GM12878 (cell line): Measurements from ENCODE around the gene LMNTD2. TPM values are rescaled to one million over a fixed set of nuclear protein-coding genes. Genes with fewer than 3 reads are reported as not detected.

Source experiments
- ATAC-seq: fragments of 200-7000 bp; cut with Tn5 transposase; 3 replicates; pipeline ENCODE4 v1.9.1; 2020; ENCODE audit warnings: mild to moderate bottlenecking, moderate library complexity
- BruUV-seq: library from RNA; stranded (reverse); fragments of 400-500 nt; replicated peaks from 2 replicates; lab custom pipeline; 2021; lab: Mats Ljungman, UMichigan
- CTCF ChIA-PET: fragments of 300-600 bp; sonication (Branson Sonifier 250); formaldehyde crosslinking; extraction: SDS; loops from one replicate; lab custom pipeline; 2021; ENCODE audit warnings: inconsistent platforms; lab: Yijun Ruan, JAX
- POLR2A ChIA-PET: fragments of 350-600 bp; formaldehyde crosslinking; extraction: SDS; loops from one replicate; lab custom pipeline; 2021; ENCODE audit warnings: inconsistent platforms; lab: Charles Lee
- RAD21 ChIA-PET: fragments of 300-600 bp; sonication (Branson Sonifier 250); formaldehyde crosslinking; loops from one replicate; lab custom pipeline; 2023; ENCODE audit warnings: antibody characterized with exemption; ENCODE audit not compliant: unreplicated experiment; lab: Charles Lee
- SMC1A ChIA-PET: fragments of 300-600 bp; sonication (Branson Sonifier 250); formaldehyde crosslinking; loops from one replicate; lab custom pipeline; 2023; ENCODE audit not compliant: unreplicated experiment, uncharacterized antibody; lab: Charles Lee
- DNase-seq: peaks from one replicate; pipeline ENCODE4 v3.0.0-alpha.2; 2011; ENCODE audit warnings: low read depth, low spot score
- FAIRE-seq: peaks from 3 replicates; lab custom pipeline; 2011; peaks lifted over from hg19 to GRCh38; lab: Jason Lieb, UNC
- H2AFZ ChIP-seq: 2 replicates; pipeline ENCODE4 v1.6.0; 2011; ENCODE audit warnings: low read depth, low read length, control low read depth; ENCODE audit not compliant: control insufficient read depth
- H3K27ac ChIP-seq: 2 replicates; pipeline ENCODE4 v1.5.1; 2011; ENCODE audit warnings: control low read depth; ENCODE audit not compliant: control insufficient read depth, insufficient read depth
- H3K27me3 ChIP-seq, 2 experiments: replicated peaks in 1 of 2; 2 replicates each; pipeline versions ENCODE4 v1.6.0 to v1.6.1; 2011; ENCODE audit warnings: low read length in 1 of 2; ENCODE audit not compliant: control insufficient read depth in 2 of 2, insufficient read depth in 2 of 2
- H3K36me3 ChIP-seq, 2 experiments: 2 replicates each; pipeline ENCODE4 v1.5.1; 2011; ENCODE audit warnings: low read length in 1 of 2; ENCODE audit not compliant: control insufficient read depth in 2 of 2, insufficient read depth in 2 of 2
- H3K4me1 ChIP-seq: 2 replicates; pipeline ENCODE4 v1.6.1; 2011; ENCODE audit warnings: mild to moderate bottlenecking, low read length, moderate library complexity, mixed read lengths; ENCODE audit not compliant: control insufficient read depth, insufficient read depth
- H3K4me2 ChIP-seq: 2 replicates; pipeline ENCODE4 v1.6.0; 2011; ENCODE audit warnings: control low read depth; ENCODE audit not compliant: control insufficient read depth, insufficient read depth
- H3K4me3 ChIP-seq: fragments of 200-600 bp; sonication (generic); 2 replicates; pipeline ENCODE4 v1.5.1; 2016
- H3K79me2 ChIP-seq: 2 replicates; pipeline ENCODE4 v1.6.0; 2011; ENCODE audit warnings: low read length; ENCODE audit not compliant: control insufficient read depth, insufficient read depth
- H3K9ac ChIP-seq: 2 replicates; pipeline ENCODE4 v1.8.0; 2011; ENCODE audit warnings: low read length, control low read depth, mixed read lengths; ENCODE audit not compliant: control insufficient read depth, insufficient read depth
- H3K9me3 ChIP-seq: replicated peaks from 3 replicates; pipeline ENCODE4 v1.5.1; 2011; ENCODE audit warnings: mild to moderate bottlenecking, low read length; ENCODE audit not compliant: control insufficient read depth, insufficient read depth
- H4K20me1 ChIP-seq: 2 replicates; pipeline ENCODE4 v1.6.0; 2011; ENCODE audit not compliant: control insufficient read depth, insufficient read depth
- ATF7 ChIP-seq: fragments of 450-650 bp; IDR thresholded peaks from 2 replicates; pipeline ENCODE4 v1.6.1; 2016; ENCODE audit warnings: low read depth, mild to moderate bottlenecking
- CREM ChIP-seq: IDR thresholded peaks from 2 replicates; pipeline ENCODE4 v1.6.1; 2014; ENCODE audit warnings: antibody characterized with exemption, low read depth
- EP300 ChIP-seq, 2 experiments: fragments of 150-350 bp in 1 of 2; IDR thresholded peaks; 2 replicates each; pipeline ENCODE4 v1.6.1; 2011 to 2012; ENCODE audit warnings: low read depth in 2 of 2, low read length in 2 of 2, borderline replicate concordance in 1 of 2, improper control_type of control experiment in 1 of 2, inconsistent platforms in 1 of 2; ENCODE audit not compliant: control insufficient read depth in 1 of 2
- EZH2 ChIP-seq: IDR thresholded peaks from 2 replicates; pipeline ENCODE4 v1.6.1; 2012; ENCODE audit warnings: low read depth, mild to moderate bottlenecking, control low read depth, inconsistent platforms, low read length, borderline replicate concordance; ENCODE audit not compliant: control insufficient read depth
- FOS ChIP-seq: IDR thresholded peaks from 3 replicates; pipeline ENCODE4 v1.6.1; 2011; ENCODE audit warnings: borderline replicate concordance; ENCODE audit not compliant: insufficient read length; ENCODE audit errors: extremely low read depth
- FOXK2 ChIP-seq: fragments of 450-650 bp; IDR thresholded peaks from 2 replicates; pipeline ENCODE4 v1.6.1; 2017; ENCODE audit warnings: mild to moderate bottlenecking, moderate library complexity
- MYB ChIP-seq: fragments of 150-350 bp; IDR thresholded peaks from 2 replicates; pipeline ENCODE4 v1.6.1; 2014; ENCODE audit warnings: mild to moderate bottlenecking, low read depth, low read length, borderline replicate concordance
- POLR2AphosphoS5 ChIP-seq: IDR thresholded peaks from 2 replicates; pipeline ENCODE4 v1.6.1; 2011; ENCODE audit warnings: mild to moderate bottlenecking, low read length, inconsistent platforms
- RAD21 ChIP-seq: IDR thresholded peaks from 2 replicates; pipeline ENCODE4 v1.6.1; 2011; ENCODE audit warnings: mild to moderate bottlenecking, low read depth, low read length, moderate library complexity; ENCODE audit not compliant: insufficient read depth
- SMAD5 ChIP-seq: IDR thresholded peaks from 2 replicates; pipeline ENCODE4 v1.6.1; 2016; ENCODE audit warnings: antibody characterized with exemption, low read depth
- SMARCA5 ChIP-seq: fragments of 450-650 bp; IDR thresholded peaks from 2 replicates; pipeline ENCODE4 v1.6.1; 2017; ENCODE audit warnings: mild to moderate bottlenecking
- STAT3 ChIP-seq: IDR thresholded peaks from 2 replicates; pipeline ENCODE4 v1.6.1; 2011; ENCODE audit warnings: low read depth, low read length, improper control_type of control experiment
- SUZ12 ChIP-seq: fragments of 200-600 bp; sonication (generic); IDR thresholded peaks from one replicate; pipeline ENCODE4 v1.6.1; 2018; ENCODE audit warnings: antibody characterized with exemption, mild to moderate bottlenecking; ENCODE audit not compliant: unreplicated experiment
- WRNIP1 ChIP-seq: IDR thresholded peaks from 2 replicates; pipeline ENCODE4 v1.6.1; 2011; ENCODE audit warnings: low read depth, low read length, improper control_type of control experiment, borderline replicate concordance
- ZZZ3 ChIP-seq: IDR thresholded peaks from 2 replicates; pipeline ENCODE4 v1.6.1; 2011; ENCODE audit warnings: low read depth; ENCODE audit not compliant: control insufficient read depth, insufficient read length
- WGBS: methylation state at CpG from one replicate; pipeline ENCODE4 v1.1.6; 2016; ENCODE audit warnings: low lambda C conversion rate; ENCODE audit not compliant: insufficient replicate concordance, insufficient coverage; ENCODE audit errors: missing lambda C conversion rate; 5-methylcytosine and 5-hydroxymethylcytosine counted together
- in situ Hi-C: fragments of 300-500 bp; cut with MboI; formaldehyde crosslinking; loops from 9 replicates; pipeline ENCODE4 v1.14.3; 2018; ENCODE audit warnings: mixed read lengths
- intact Hi-C: fragments of 100-400 bp; cut with micrococcal nuclease; formaldehyde crosslinking; loops from one replicate; pipeline ENCODE4 v1.14.2; 2022; ENCODE audit not compliant: unreplicated experiment
- polyA plus RNA-seq, 11 experiments: library from polyadenylated mRNA; depleted of rRNA in 4 of 11; unstranded in 6 of 11; stranded (reverse) in 5 of 11; fragments of >200 nt; fragmentation: Nextera tagmentation in 4 of 11; fragmentation: Illumina TruSeq in 1 of 11; extraction: Ambion mirVana in 4 of 11; extraction: Trizol in 1 of 11; gene quantifications; 1 replicate in 1 of 11; 2 replicates in 10 of 11; pipeline versions ENCODE4 v1.2.1 to v1.2.3, GENCODE V29; 2011 to 2016; ENCODE audit warnings: inconsistent platforms in 2 of 11, missing spikeins in 2 of 11, low read depth in 1 of 11
- total RNA-seq, 4 experiments: library from RNA; depleted of rRNA in 3 of 4; stranded (reverse); fragments of >200 nt in 3 of 4; fragmentation: Illumina TruSeq in 1 of 4; extraction: Trizol in 1 of 4; gene quantifications; 2 replicates each; pipeline versions ENCODE4 v1.2.1 to v1.2.3, GENCODE V29; 2013 to 2021
- TF ChIP-seq, protein P1 (sequence below): fragments of 450-650 bp; IDR thresholded peaks from 2 replicates; pipeline ENCODE4 v1.6.1; 2014; ENCODE audit warnings: mild to moderate bottlenecking
- TF ChIP-seq, protein P2 (sequence below): IDR thresholded peaks from 2 replicates; pipeline ENCODE4 v1.6.1; 2012; ENCODE audit warnings: mild to moderate bottlenecking, low read depth, low read length
- TF ChIP-seq, protein P3 (sequence below): IDR thresholded peaks from 2 replicates; pipeline ENCODE4 v1.6.1; 2012; ENCODE audit warnings: low read depth, low read length, improper control_type of control experiment

Gene LMNTD2
- total and polyA plus RNA-seq, 10 of the 15 experiments (the other 5 are each of a cell fraction or from before 2014, with no cell fraction given) = 0.22 to 4.1 (median 1.3) TPM; not detected in 2

DNA sequence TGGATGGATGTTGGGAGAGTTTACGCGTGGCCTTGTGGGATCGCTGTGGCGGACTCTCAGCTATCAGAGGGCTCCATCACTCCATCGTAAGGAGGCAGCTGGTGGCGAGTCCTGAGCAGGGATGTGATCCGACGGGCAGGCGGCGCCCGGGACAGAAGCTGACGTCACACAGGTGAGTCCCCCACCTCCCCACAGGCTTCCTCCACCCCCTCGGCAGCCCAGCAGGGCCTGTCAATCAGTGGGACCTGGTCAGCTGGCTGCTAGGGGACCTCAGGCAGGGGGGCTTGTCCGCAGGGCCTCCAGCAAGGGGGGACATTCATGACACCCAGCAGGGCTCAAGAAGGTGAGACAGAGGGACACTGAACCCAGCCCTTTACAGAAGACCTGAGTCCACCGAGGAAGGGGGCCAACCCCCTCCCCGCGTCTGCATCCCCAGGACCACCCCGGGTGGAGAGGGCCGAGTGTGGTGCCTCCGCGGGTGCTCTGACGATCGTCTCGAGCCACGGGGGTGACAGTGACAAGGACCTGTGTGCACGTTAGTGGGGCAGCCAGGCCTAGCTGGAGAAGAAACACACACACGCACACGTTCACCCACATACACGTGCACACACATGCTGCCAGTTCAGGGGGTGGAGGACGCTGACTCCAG, 32.2 kb downstream of the LMNTD2 start:
- POLR2A ChIA-PET = interaction anchor here (1.0 kb wide), 1 partner anchor 193 kb away, joined by 5 read pairs; no protein-coding TSS in a partner anchor
- TF ChIP-seq SUZ12 = no peak
- no peak for TF ChIP-seq RAD21
- no peak for TF ChIP-seq ATF7
- no peak for TF ChIP-seq CREM
- TF ChIP-seq, protein P1, sequence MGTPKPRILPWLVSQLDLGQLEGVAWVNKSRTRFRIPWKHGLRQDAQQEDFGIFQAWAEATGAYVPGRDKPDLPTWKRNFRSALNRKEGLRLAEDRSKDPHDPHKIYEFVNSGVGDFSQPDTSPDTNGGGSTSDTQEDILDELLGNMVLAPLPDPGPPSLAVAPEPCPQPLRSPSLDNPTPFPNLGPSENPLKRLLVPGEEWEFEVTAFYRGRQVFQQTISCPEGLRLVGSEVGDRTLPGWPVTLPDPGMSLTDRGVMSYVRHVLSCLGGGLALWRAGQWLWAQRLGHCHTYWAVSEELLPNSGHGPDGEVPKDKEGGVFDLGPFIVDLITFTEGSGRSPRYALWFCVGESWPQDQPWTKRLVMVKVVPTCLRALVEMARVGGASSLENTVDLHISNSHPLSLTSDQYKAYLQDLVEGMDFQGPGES = no peak
- no peak for TF ChIP-seq SMARCA5
- TF ChIP-seq SMAD5 = no peak
- no peak for TF ChIP-seq EP300 (IDR thresholded peaks at IDR 0.05; ENCODE audit: borderline replicate concordance in 1 of 2, control insufficient read depth in 1 of 2, low read depth in 2 of 2, low read length in 2 of 2)
- TF ChIP-seq, protein P2, sequence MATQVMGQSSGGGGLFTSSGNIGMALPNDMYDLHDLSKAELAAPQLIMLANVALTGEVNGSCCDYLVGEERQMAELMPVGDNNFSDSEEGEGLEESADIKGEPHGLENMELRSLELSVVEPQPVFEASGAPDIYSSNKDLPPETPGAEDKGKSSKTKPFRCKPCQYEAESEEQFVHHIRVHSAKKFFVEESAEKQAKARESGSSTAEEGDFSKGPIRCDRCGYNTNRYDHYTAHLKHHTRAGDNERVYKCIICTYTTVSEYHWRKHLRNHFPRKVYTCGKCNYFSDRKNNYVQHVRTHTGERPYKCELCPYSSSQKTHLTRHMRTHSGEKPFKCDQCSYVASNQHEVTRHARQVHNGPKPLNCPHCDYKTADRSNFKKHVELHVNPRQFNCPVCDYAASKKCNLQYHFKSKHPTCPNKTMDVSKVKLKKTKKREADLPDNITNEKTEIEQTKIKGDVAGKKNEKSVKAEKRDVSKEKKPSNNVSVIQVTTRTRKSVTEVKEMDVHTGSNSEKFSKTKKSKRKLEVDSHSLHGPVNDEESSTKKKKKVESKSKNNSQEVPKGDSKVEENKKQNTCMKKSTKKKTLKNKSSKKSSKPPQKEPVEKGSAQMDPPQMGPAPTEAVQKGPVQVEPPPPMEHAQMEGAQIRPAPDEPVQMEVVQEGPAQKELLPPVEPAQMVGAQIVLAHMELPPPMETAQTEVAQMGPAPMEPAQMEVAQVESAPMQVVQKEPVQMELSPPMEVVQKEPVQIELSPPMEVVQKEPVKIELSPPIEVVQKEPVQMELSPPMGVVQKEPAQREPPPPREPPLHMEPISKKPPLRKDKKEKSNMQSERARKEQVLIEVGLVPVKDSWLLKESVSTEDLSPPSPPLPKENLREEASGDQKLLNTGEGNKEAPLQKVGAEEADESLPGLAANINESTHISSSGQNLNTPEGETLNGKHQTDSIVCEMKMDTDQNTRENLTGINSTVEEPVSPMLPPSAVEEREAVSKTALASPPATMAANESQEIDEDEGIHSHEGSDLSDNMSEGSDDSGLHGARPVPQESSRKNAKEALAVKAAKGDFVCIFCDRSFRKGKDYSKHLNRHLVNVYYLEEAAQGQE = no peak
- no peak for TF ChIP-seq ZZZ3
- no peak for TF ChIP-seq WRNIP1
- no peak for TF ChIP-seq FOS
- TF ChIP-seq FOXK2 = no peak
- no peak for TF ChIP-seq MYB
- TF ChIP-seq STAT3 = no peak
- TF ChIP-seq EZH2 = no peak
- TF ChIP-seq, protein P3, sequence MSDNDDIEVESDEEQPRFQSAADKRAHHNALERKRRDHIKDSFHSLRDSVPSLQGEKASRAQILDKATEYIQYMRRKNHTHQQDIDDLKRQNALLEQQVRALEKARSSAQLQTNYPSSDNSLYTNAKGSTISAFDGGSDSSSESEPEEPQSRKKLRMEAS = no peak
- no peak for TF ChIP-seq POLR2AphosphoS5

More for the DNA sequence above, 32.2 kb downstream of the LMNTD2 start:
- Histone ChIP-seq H3K4me2 (no peak overlapping the region), H3K9me3 (no peaks in the 10 kb centered on the region), H3K9ac (no peak overlapping the region), H3K4me3 (no peak overlapping the region), H3K4me1 (no peaks in the 10 kb centered on the region), H3K79me2 (no peaks in the 10 kb centered on the region), H3K27ac (no peak overlapping the region), H3K36me3 (peaks cover 0 to 10% of the 10 kb centered on the region in 2 experiments; a peak in 2 of 4 replicates), H2AFZ (no peak overlapping the region), H3K27me3 (no peaks in the 10 kb centered on the region), H4K20me1 (no peaks in the 10 kb centered on the region)
- DNase-seq = no peak
- 76% methylated on average over 30 of the region's 30 CpGs for WGBS
- ChIA-PET SMC1A (no interaction called here), CTCF (no interaction called here), RAD21 (no interaction called here)
- no TSS peak for BruUV-seq
- intact Hi-C loops (no loop called here), in situ Hi-C loops (no loop called here)
- ATAC-seq = no peak
- no peak for FAIRE-seq
